Uterus (tissue), 4 donors: Measurements from ENCODE around the gene TLK1. TPM values are rescaled to one million over a fixed set of nuclear protein-coding genes. Genes with fewer than 3 reads are reported as not detected.
"Not testable (repeated sequence)": the region's sequence is repeated elsewhere in the genome, so short reads cannot be mapped to it uniquely, and the experiment has no call there.

ENCODE experiments used
- DNase-seq, 2 donors: peaks; one replicate each; pipeline ENCODE4 v3.0.0-alpha.2; 2019 to 2020
- H3K27ac ChIP-seq, 2 donors: fragments of 200-600 bp; sonication (generic); 1 replicate in 1 of 2; 2 replicates in 1 of 2; pipeline ENCODE4 v1.5.1; 2016 to 2018
- H3K27me3 ChIP-seq, 2 donors: fragments of 200-600 bp; sonication (generic); one replicate each; pipeline ENCODE4 v1.5.1; 2018 to 2019; ENCODE audit warnings: control low read depth in 1 of 2
- H3K36me3 ChIP-seq, 2 donors: fragments of 200-600 bp; sonication (generic); one replicate each; pipeline ENCODE4 v1.5.1; 2019; ENCODE audit warnings: control low read depth in 1 of 2
- H3K4me1 ChIP-seq, 2 donors: fragments of 200-600 bp; sonication (generic); one replicate each; pipeline ENCODE4 v1.5.1; 2018 to 2019; ENCODE audit warnings: control low read depth in 1 of 2
- H3K4me3 ChIP-seq, 2 donors: fragments of 200-600 bp; sonication (generic); 1 replicate in 1 of 2; 2 replicates in 1 of 2; pipeline ENCODE4 v1.5.1; 2018 to 2019; ENCODE audit warnings: mild to moderate bottlenecking in 1 of 2
- H3K9me3 ChIP-seq, 2 donors: fragments of 200-600 bp; sonication (generic); one replicate each; pipeline ENCODE4 v1.5.1; 2019; ENCODE audit warnings: control low read depth in 1 of 2
- CTCF ChIP-seq, 4 experiments: fragments of 200-600 bp in 2 of 4; fragments of 450-650 bp in 2 of 4; sonication (generic) in 2 of 4; IDR thresholded peaks; one replicate each; pipeline ENCODE4 v1.5.1; 2016 to 2019; ENCODE audit warnings: antibody characterized with exemption in 4 of 4, mild to moderate bottlenecking in 2 of 4, moderate library complexity in 1 of 4
- POLR2A ChIP-seq, 2 donors: fragments of 450-650 bp; IDR thresholded peaks; one replicate each; pipeline ENCODE4 v1.6.1; 2016; ENCODE audit warnings: antibody characterized with exemption in 2 of 2, mild to moderate bottlenecking in 1 of 2, moderate library complexity in 1 of 2
- intact Hi-C: fragments of 100-400 bp; cut with DNase I; formaldehyde crosslinking; loops from one replicate; pipeline ENCODE4 v1.15.1; 2023; ENCODE audit warnings: low total_unique reads
- total RNA-seq, 4 donors: library from RNA; depleted of rRNA in 3 of 4; stranded (reverse); fragments of >200 nt in 3 of 4; gene quantifications; one replicate each; pipeline versions ENCODE4 v1.1.0 to v1.2.4, GENCODE V29; 2014 to 2023
- donor health status: DM: yes; HTN: yes; CAD: no.

TLK1 gene
- total RNA-seq, 4 donors from 2014 or later: 24.4 to 77.3 (median 36.1) TPM

- DNase-seq: no peak
- H3K4me3 ChIP-seq: no peak overlapping the region
- no peak for TF ChIP-seq CTCF (IDR thresholded peaks at IDR 0.05)
- no peak for TF ChIP-seq POLR2A (IDR thresholded peaks at IDR 0.05)
- peaks cover 0 to 18% of the 10 kb centered on the region in 2 donors for H3K9me3 ChIP-seq
- no peaks in the 10 kb centered on the region for H3K4me1 ChIP-seq
- intact Hi-C loops: no loop called here
- H3K36me3 ChIP-seq: no peaks in the 10 kb centered on the region
- no peaks in the 10 kb centered on the region for H3K27me3 ChIP-seq
- no peak overlapping the region for H3K27ac ChIP-seq
Measured at GRCh38 chr2:171095014-171095582, 65.6 kb downstream of the TLK1 start.

- H3K36me3 ChIP-seq, intact Hi-C loops, DNase-seq, H3K4me3 ChIP-seq, H3K27me3 ChIP-seq, H3K27ac ChIP-seq, H3K4me1 ChIP-seq, H3K9me3 ChIP-seq: not testable (repeated sequence)
Measured at GRCh38 chr2:171091517-171091916, 69.2 kb downstream of the TLK1 start.

GRCh38 chr2:171089489-171089888, 71.2 kb downstream of the TLK1 start:
- H3K27ac ChIP-seq: no peak overlapping the region
- no peaks in the 10 kb centered on the region for H3K4me1 ChIP-seq
- H3K9me3 ChIP-seq: no peaks in the 10 kb centered on the region
- TF ChIP-seq CTCF (IDR thresholded peaks at IDR 0.05): no peak
- TF ChIP-seq POLR2A (IDR thresholded peaks at IDR 0.05): no peak
- H3K36me3 ChIP-seq: no peaks in the 10 kb centered on the region
- intact Hi-C loops: no loop called here
- H3K27me3 ChIP-seq: no peaks in the 10 kb centered on the region
- no peak for DNase-seq
- H3K4me3 ChIP-seq: no peak overlapping the region

- no peak overlapping the region for H3K27ac ChIP-seq
- TF ChIP-seq CTCF (IDR thresholded peaks at IDR 0.05): no peak
- no peak for TF ChIP-seq POLR2A (IDR thresholded peaks at IDR 0.05)
- intact Hi-C loops: no loop called here
- H3K4me1 ChIP-seq: no peaks in the 10 kb centered on the region
- no peaks in the 10 kb centered on the region for H3K9me3 ChIP-seq
- H3K36me3 ChIP-seq: no peaks in the 10 kb centered on the region
- no peak for DNase-seq
- H3K27me3 ChIP-seq: no peaks in the 10 kb centered on the region
- H3K4me3 ChIP-seq: no peak overlapping the region
Measured at GRCh38 chr2:171088057-171088834, 72.4 kb downstream of the TLK1 start.

- Histone ChIP-seq H3K36me3 (no peaks in the 10 kb centered on the region), H3K27ac (no peak overlapping the region), H3K4me3 (no peak overlapping the region), H3K4me1 (no peaks in the 10 kb centered on the region), H3K9me3 (no peaks in the 10 kb centered on the region), H3K27me3 (no peaks in the 10 kb centered on the region)
- DNase-seq: no peak
- no peak for TF ChIP-seq POLR2A (IDR thresholded peaks at IDR 0.05)
- no peak for TF ChIP-seq CTCF (IDR thresholded peaks at IDR 0.05)
- intact Hi-C loops: no loop called here
Measured at GRCh38 chr2:171087547-171087946, 73.1 kb downstream of the TLK1 start.
